Smooth muscle cell of the coronary artery (primary cell): ENCODE measurements around the gene SPINK7. TPM values are rescaled to one million over a fixed set of nuclear protein-coding genes. Genes with fewer than 3 reads are reported as not detected.

Experiments used
- total RNA-seq: library from RNA; depleted of rRNA; stranded (reverse); fragments of >200 nt; gene quantifications from 2 replicates; pipeline ENCODE4 v1.2.3, GENCODE V29; 2014; ENCODE audit warnings: low replicate concordance

The SPINK7 gene
- total RNA-seq = not detected in 2 replicates

DNA sequence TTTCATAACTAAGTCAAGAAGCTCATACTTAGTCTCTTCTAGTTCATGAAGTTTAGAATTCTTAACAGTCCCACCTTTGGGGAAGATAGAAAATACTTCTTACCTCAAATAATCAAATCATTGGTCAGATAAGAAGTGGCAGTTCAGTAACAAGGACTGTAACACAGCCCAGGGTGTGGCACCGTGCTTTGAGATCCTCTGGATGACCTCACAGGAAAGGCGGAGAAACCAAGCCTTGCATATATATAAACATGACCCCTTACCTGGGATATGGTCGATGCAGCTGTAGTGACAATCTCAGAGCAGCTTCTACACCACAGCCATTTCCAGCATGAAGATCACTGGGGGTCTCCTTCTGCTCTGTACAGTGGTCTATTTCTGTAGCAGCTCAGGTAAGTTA, at the start of gene SPINK7:
Gene SPINK7 (plus strand): TSS at position 271 of the 400 bp plus-strand sequence. CDS start 61 bp downstream, at position 332.

DNA sequence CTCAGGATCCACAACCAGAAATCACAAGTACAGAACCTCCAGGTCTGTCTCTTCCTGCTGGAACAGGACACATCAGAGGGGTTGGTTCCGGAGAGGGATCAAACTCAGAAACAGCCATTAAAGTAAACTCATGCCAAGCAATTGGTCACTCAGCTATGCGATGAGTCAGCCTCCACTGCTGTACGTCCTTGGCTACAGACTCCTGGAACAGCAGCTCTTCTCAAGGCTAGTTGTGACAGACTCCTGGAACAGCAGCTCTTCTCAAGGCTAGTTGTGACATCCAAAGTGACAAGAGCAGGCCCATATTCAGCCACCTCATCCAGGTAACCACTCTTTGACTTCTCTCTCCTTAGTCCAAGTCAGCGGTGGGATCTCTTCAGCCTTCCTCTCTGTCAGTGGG, 43.7 kb upstream of the SPINK7 start, which contains the start of gene SPINK13:
Gene SPINK13 (plus strand): TSS at position 229 of the 400 bp plus-strand sequence. CDS start 1,279 bp downstream, outside the sequence.

DNA sequence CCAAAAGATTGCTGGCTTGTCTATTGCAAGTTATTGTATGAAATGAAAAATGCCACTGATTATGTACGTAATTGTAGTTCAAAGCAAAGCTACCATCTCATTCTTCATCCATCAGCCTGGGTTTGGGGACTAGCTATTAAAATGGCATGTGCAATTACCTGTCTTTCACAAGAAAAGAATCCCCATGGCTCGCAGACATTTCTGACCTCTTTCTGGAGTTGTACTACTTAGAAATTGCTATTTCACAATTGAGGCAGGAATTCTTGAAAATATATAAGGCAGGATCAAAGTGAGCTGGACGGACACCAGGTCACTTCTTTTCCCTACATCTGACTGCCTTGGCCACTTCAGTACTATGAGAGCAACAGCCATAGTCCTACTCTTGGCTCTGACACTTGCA, 23.0 kb downstream of the SPINK7 start, which contains the start of gene SPINK9:
Gene SPINK9 (plus strand): TSS at position 301 of the 400 bp plus-strand sequence. CDS start 55 bp downstream, at position 356.

Other genes with a start within 250 kb of the SPINK7 start
- not detected in 2 replicates for gene SPINK5, start 248.4 kb upstream of the SPINK7 start, total RNA-seq
- gene SPINK14, start 143.9 kb upstream of the SPINK7 start, total RNA-seq = not detected in 2 replicates
- gene SPINK6, start 109.4 kb upstream of the SPINK7 start, total RNA-seq = not detected in 2 replicates
- gene MARCOL, start 73.9 kb upstream of the SPINK7 start, total RNA-seq = not detected in 2 replicates
- not detected in 2 replicates for gene SPINK13, start 43.6 kb upstream of the SPINK7 start, total RNA-seq
- gene SPINK9, start 23.1 kb downstream of the SPINK7 start, total RNA-seq = not detected in 2 replicates
- gene FBXO38, start 71.5 kb downstream of the SPINK7 start, total RNA-seq = 36.0 and 43.9 TPM in 2 replicates